ENCODE measurements around the gene TNFRSF14.

The TNFRSF14 gene

GRCh38 chr1:2530513-2531361 lies 25.4 kb upstream of the TNFRSF14 start:
- no peaks in the 10 kb centered on the region for H3K9me3 ChIP-seq
- H3K27ac ChIP-seq = peak overlapping the region; percentile 79 to 84
- no peak for DNase-seq
- intact Hi-C loops (cut with DNase I; ENCODE audit: low total_unique reads) = loop anchor here (2.0 kb wide), 1 partner anchor 16 kb away; no protein-coding TSS in a partner anchor
- TF ChIP-seq CTCF (IDR thresholded peaks at IDR 0.05) = no peak
- peak overlapping the region; percentile 49 to 53 for H3K4me3 ChIP-seq
- peaks cover 15 to 54% (median 51%) of the 10 kb centered on the region in 4 donors for H3K4me1 ChIP-seq
- no peaks in the 10 kb centered on the region for H3K36me3 ChIP-seq
- H3K27me3 ChIP-seq = peaks cover 0 to 11% of the 10 kb centered on the region in 2 donors

GRCh38 chr1:2532485-2533160 lies 23.5 kb upstream of the TNFRSF14 start:
- DNase-seq = no peak
- Histone ChIP-seq H3K27me3 (peaks cover 0 to 11% of the 10 kb centered on the region in 2 donors), H3K9me3 (no peaks in the 10 kb centered on the region), H3K27ac (no peak overlapping the region), H3K4me3 (no peak overlapping the region), H3K36me3 (no peaks in the 10 kb centered on the region), H3K4me1 (peaks cover 15 to 42% (median 39%) of the 10 kb centered on the region in 4 donors)
- TF ChIP-seq CTCF (IDR thresholded peaks at IDR 0.05) = no peak
- intact Hi-C loops (cut with DNase I; ENCODE audit: low total_unique reads) = no loop called here

- Histone ChIP-seq H3K36me3 (no peaks in the 10 kb centered on the region), H3K4me1 (peaks cover 11 to 35% (median 31%) of the 10 kb centered on the region in 4 donors), H3K4me3 (no peak overlapping the region), H3K9me3 (no peaks in the 10 kb centered on the region), H3K27me3 (peaks cover 0 to 12% of the 10 kb centered on the region in 2 donors), H3K27ac (no peak overlapping the region)
- intact Hi-C loops (cut with DNase I; ENCODE audit: low total_unique reads) = no loop called here
- DNase-seq = no peak
- no peak for TF ChIP-seq CTCF (IDR thresholded peaks at IDR 0.05)
Measured at GRCh38 chr1:2533365-2533764, 22.8 kb upstream of the TNFRSF14 start.

GRCh38 chr1:2534315-2534686 lies 21.9 kb upstream of the TNFRSF14 start:
- no peak overlapping the region for H3K4me3 ChIP-seq
- H3K36me3 ChIP-seq = no peaks in the 10 kb centered on the region
- no peak for TF ChIP-seq CTCF (IDR thresholded peaks at IDR 0.05)
- DNase-seq = no peak
- H3K27ac ChIP-seq = no peak overlapping the region
- H3K4me1 ChIP-seq = peaks cover 5 to 26% (median 22%) of the 10 kb centered on the region in 4 donors
- H3K9me3 ChIP-seq = no peaks in the 10 kb centered on the region
- peaks cover 0 to 20% of the 10 kb centered on the region in 2 donors for H3K27me3 ChIP-seq
- intact Hi-C loops (cut with DNase I; ENCODE audit: low total_unique reads) = no loop called here

- TF ChIP-seq CTCF (IDR thresholded peaks at IDR 0.05) = no peak
- Histone ChIP-seq H3K9me3 (no peaks in the 10 kb centered on the region), H3K27me3 (peaks cover 0 to 26% of the 10 kb centered on the region in 2 donors), H3K27ac (no peak overlapping the region), H3K4me1 (peaks cover 5 to 21% (median 18%) of the 10 kb centered on the region in 4 donors), H3K4me3 (no peak overlapping the region), H3K36me3 (no peaks in the 10 kb centered on the region)
- intact Hi-C loops (cut with DNase I; ENCODE audit: low total_unique reads) = no loop called here
- DNase-seq = no peak
Measured at GRCh38 chr1:2534687-2535441, 21.3 kb upstream of the TNFRSF14 start.

All from tibial artery (tissue), 4 donors.